Panc1 (cell line): ENCODE measurements around the gene AQP11. TPM values are rescaled to one million over a fixed set of nuclear protein-coding genes. Genes with fewer than 3 reads are reported as not detected.

Source experiments
- ATAC-seq: fragments of 200-7000 bp; cut with Tn5 transposase; 2 replicates; pipeline ENCODE4 v1.9.1; 2020; ENCODE audit warnings: mild to moderate bottlenecking, moderate library complexity
- BruUV-seq: library from RNA; stranded (reverse); fragments of 400-500 nt; replicated peaks from 2 replicates; lab custom pipeline; 2021; lab: Mats Ljungman, UMichigan
- CTCF ChIA-PET: fragments of 300-600 bp; sonication (Branson Sonifier 250); formaldehyde crosslinking; loops from one replicate; lab custom pipeline; 2022; ENCODE audit warnings: antibody characterized with exemption; lab: Charles Lee
- POLR2A ChIA-PET: fragments of 300-600 bp; sonication (Branson Sonifier 250); formaldehyde crosslinking; loops from one replicate; lab custom pipeline; 2022; ENCODE audit warnings: antibody characterized with exemption; lab: Charles Lee
- DNase-seq: peaks from one replicate; pipeline ENCODE4 v3.0.0-alpha.2; 2010; ENCODE audit warnings: low read depth, low spot score
- H3K27ac ChIP-seq: 2 replicates; pipeline ENCODE4 v1.5.1; 2011; ENCODE audit warnings: mild to moderate bottlenecking, low read length, inconsistent platforms
- H3K27me3 ChIP-seq: fragments of 200-500 bp; sonication (Bioruptor generic); 2 replicates; pipeline ENCODE4 v1.6.0; 2014; ENCODE audit warnings: low read length, inconsistent platforms; ENCODE audit not compliant: control insufficient read depth, insufficient read depth
- H3K36me3 ChIP-seq: fragments of 200-500 bp; sonication (Bioruptor generic); 2 replicates; pipeline ENCODE4 v1.5.1; 2014; ENCODE audit warnings: inconsistent platforms, mild to moderate bottlenecking, low read length, moderate library complexity; ENCODE audit not compliant: control insufficient read depth, insufficient read depth
- H3K4me1 ChIP-seq: 2 replicates; pipeline ENCODE4 v1.5.1; 2011; ENCODE audit warnings: inconsistent platforms, mild to moderate bottlenecking, low read length, moderate library complexity; ENCODE audit not compliant: control insufficient read depth, insufficient read depth
- H3K4me3 ChIP-seq, 2 experiments: 2 replicates each; pipeline ENCODE4 v1.5.1; 2011 to 2012; ENCODE audit warnings: low read depth in 2 of 2, low read length in 2 of 2, mild to moderate bottlenecking in 2 of 2, inconsistent platforms in 1 of 2, moderate library complexity in 1 of 2
- H3K9me3 ChIP-seq: fragments of 200-500 bp; sonication (Bioruptor generic); 2 replicates; pipeline ENCODE4 v1.5.1; 2014; ENCODE audit warnings: low read depth, mild to moderate bottlenecking, inconsistent platforms, low read length, moderate library complexity; ENCODE audit not compliant: control insufficient read depth, insufficient read depth
- POLR2AphosphoS5 ChIP-seq: IDR thresholded peaks from 2 replicates; pipeline ENCODE4 v1.6.1; 2012; ENCODE audit warnings: mild to moderate bottlenecking, low read depth, low read length, moderate library complexity
- SIN3A ChIP-seq: IDR thresholded peaks from 2 replicates; pipeline ENCODE4 v1.6.1; 2012; ENCODE audit warnings: low read depth, mild to moderate bottlenecking, low read length, moderate library complexity, borderline replicate concordance; ENCODE audit not compliant: insufficient read depth
- TCF7L2 ChIP-seq: IDR thresholded peaks from 2 replicates; pipeline ENCODE4 v1.6.1; 2011; ENCODE audit warnings: mild to moderate bottlenecking, low read depth, low read length, inconsistent platforms
- in situ Hi-C: cut with HindIII; loops from 2 replicates; pipeline ENCODE4 v1.10.0; 2016; ENCODE audit warnings: low sequenced_read_pairs, low pct_unique_long_range_greater_than_20kb
- intact Hi-C: fragments of 100-400 bp; cut with micrococcal nuclease; formaldehyde crosslinking; loops from one replicate; pipeline ENCODE4 v1.10.0; 2022; ENCODE audit not compliant: unreplicated experiment
- total RNA-seq: library from RNA; stranded (reverse); gene quantifications from one replicate; pipeline ENCODE4 v1.2.1, GENCODE V29; 2021; ENCODE audit not compliant: unreplicated experiment
- TF ChIP-seq, protein P1 (sequence below), 2 experiments: IDR thresholded peaks; 2 replicates each; pipeline ENCODE4 v1.6.1; 2011 to 2012; ENCODE audit warnings: low read depth in 2 of 2, control low read depth in 1 of 2, low read length in 1 of 2, mild to moderate bottlenecking in 1 of 2, moderate library complexity in 1 of 2; ENCODE audit not compliant: insufficient read depth in 1 of 2
- TF ChIP-seq, protein P2 (sequence below): fragments of 450-650 bp; IDR thresholded peaks from 2 replicates; pipeline ENCODE4 v1.5.1; 2017; ENCODE audit warnings: mild to moderate bottlenecking

The AQP11 gene
- total RNA-seq, 1 experiment from 2014 or later = 2.3 TPM

DNA sequence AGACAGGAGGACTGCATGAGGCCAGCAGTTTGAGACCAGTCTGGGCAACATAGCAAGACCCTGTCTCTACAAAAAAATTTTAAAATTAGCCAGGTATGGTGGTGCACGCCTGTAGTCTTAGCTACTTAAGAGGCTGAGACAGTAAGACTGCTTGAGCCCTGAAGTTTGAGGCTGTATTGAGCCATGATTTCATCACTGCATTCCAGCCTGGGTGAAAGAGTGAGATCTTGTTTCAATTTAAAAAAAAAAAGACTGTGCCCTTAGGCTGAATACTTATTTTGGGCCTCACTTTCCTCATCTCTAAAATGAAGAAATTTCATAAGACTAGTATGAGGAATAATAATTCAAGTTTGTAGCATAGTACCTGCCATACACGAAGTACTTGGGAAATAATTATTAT, 6.9 kb downstream of the AQP11 start:
- Histone ChIP-seq H3K27me3 (no peaks in the 10 kb centered on the region), H3K9me3 (no peaks in the 10 kb centered on the region), H3K36me3 (no peaks in the 10 kb centered on the region), H3K4me3 (no peak overlapping the region), H3K4me1 (no peaks in the 10 kb centered on the region), H3K27ac (no peak overlapping the region)
- ChIA-PET POLR2A (interaction anchor here (0.7 kb wide), 1 partner anchor 41 kb away, joined by 6 read pairs; the partner anchor contains the start of gene CLNS1A), CTCF (no interaction called here)
- in situ Hi-C loops (no loop called here), intact Hi-C loops (no loop called here)
- ATAC-seq = no peak
- no peak for TF ChIP-seq SIN3A
- TF ChIP-seq, protein P1, sequence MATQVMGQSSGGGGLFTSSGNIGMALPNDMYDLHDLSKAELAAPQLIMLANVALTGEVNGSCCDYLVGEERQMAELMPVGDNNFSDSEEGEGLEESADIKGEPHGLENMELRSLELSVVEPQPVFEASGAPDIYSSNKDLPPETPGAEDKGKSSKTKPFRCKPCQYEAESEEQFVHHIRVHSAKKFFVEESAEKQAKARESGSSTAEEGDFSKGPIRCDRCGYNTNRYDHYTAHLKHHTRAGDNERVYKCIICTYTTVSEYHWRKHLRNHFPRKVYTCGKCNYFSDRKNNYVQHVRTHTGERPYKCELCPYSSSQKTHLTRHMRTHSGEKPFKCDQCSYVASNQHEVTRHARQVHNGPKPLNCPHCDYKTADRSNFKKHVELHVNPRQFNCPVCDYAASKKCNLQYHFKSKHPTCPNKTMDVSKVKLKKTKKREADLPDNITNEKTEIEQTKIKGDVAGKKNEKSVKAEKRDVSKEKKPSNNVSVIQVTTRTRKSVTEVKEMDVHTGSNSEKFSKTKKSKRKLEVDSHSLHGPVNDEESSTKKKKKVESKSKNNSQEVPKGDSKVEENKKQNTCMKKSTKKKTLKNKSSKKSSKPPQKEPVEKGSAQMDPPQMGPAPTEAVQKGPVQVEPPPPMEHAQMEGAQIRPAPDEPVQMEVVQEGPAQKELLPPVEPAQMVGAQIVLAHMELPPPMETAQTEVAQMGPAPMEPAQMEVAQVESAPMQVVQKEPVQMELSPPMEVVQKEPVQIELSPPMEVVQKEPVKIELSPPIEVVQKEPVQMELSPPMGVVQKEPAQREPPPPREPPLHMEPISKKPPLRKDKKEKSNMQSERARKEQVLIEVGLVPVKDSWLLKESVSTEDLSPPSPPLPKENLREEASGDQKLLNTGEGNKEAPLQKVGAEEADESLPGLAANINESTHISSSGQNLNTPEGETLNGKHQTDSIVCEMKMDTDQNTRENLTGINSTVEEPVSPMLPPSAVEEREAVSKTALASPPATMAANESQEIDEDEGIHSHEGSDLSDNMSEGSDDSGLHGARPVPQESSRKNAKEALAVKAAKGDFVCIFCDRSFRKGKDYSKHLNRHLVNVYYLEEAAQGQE (IDR thresholded peaks at IDR 0.05; ENCODE audit: insufficient read depth in 1 of 2, low read depth in 2 of 2, low read length in 1 of 2) = no peak
- no peak for TF ChIP-seq TCF7L2
- TF ChIP-seq, protein P2, sequence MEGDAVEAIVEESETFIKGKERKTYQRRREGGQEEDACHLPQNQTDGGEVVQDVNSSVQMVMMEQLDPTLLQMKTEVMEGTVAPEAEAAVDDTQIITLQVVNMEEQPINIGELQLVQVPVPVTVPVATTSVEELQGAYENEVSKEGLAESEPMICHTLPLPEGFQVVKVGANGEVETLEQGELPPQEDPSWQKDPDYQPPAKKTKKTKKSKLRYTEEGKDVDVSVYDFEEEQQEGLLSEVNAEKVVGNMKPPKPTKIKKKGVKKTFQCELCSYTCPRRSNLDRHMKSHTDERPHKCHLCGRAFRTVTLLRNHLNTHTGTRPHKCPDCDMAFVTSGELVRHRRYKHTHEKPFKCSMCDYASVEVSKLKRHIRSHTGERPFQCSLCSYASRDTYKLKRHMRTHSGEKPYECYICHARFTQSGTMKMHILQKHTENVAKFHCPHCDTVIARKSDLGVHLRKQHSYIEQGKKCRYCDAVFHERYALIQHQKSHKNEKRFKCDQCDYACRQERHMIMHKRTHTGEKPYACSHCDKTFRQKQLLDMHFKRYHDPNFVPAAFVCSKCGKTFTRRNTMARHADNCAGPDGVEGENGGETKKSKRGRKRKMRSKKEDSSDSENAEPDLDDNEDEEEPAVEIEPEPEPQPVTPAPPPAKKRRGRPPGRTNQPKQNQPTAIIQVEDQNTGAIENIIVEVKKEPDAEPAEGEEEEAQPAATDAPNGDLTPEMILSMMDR = no peak
- TF ChIP-seq POLR2AphosphoS5 = no peak
- BruUV-seq = no TSS peak
- no peak for DNase-seq

DNA sequence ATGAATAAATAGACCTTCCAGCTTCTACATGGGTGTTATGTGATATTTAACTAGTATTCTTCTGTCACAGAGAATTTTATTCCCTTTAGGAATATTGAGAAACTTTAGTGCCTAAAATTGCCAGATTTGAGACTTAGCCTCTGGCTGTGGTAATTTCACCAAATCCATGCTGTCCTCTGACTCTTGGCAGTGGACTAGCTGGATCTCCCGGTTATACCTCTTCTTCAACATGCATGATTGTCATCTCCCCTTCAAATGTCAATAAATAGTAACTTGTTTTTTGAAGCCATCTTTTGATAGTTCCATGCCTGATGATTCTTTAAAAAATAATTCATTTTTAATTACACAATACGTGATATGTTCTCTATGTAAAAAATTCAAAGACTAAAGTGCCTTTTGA, 8.4 kb downstream of the AQP11 start:
- CTCF ChIA-PET = no interaction called here
- DNase-seq = no peak

More for the DNA sequence above, 8.4 kb downstream of the AQP11 start:
- Histone ChIP-seq H3K9me3 (no peaks in the 10 kb centered on the region), H3K4me3 (no peak overlapping the region), H3K36me3 (no peaks in the 10 kb centered on the region), H3K27me3 (no peaks in the 10 kb centered on the region), H3K27ac (no peak overlapping the region), H3K4me1 (no peaks in the 10 kb centered on the region; the same call in 1 of the 2 replicates)
- ATAC-seq = no peak
- intact Hi-C loops = no loop called here
- TSS peak; percentile 56 for BruUV-seq
- in situ Hi-C loops = no loop called here
- POLR2A ChIA-PET = no interaction called here
- TF ChIP-seq POLR2AphosphoS5 (no peak), SIN3A (no peak), TCF7L2 (no peak)
- TF ChIP-seq, protein P2 = no peak
- TF ChIP-seq, protein P1 (IDR thresholded peaks at IDR 0.05; ENCODE audit: insufficient read depth in 1 of 2, low read depth in 2 of 2, low read length in 1 of 2) = no peak
